C4-2B (cell line): ENCODE results near the gene CCDC85C.

Source experiments
- CTCF ChIP-seq: fragments of 450-650 bp; conservative IDR thresholded peaks from 2 replicates; pipeline ENCODE4 v1.5.1; 2017; ENCODE audit warnings: mild to moderate bottlenecking
- ZFX ChIP-seq: fragments of 450-650 bp; IDR thresholded peaks from 2 replicates; pipeline ENCODE4 v1.6.1; 2017

- TF ChIP-seq CTCF (no peak), ZFX (no peak)
These were observed 55.0 kb downstream of the CCDC85C start for GRCh38 chr14:99548871-99549515.
